CD1c-positive myeloid dendritic cell (primary cell): Measurements from ENCODE around the gene ITGA4.

Source experiments
- DNase-seq: peaks from one replicate; pipeline ENCODE4 v3.0.0-alpha.2; 2016; ENCODE audit errors: extremely low spot score

Gene ITGA4

GRCh38 chr2:181574321-181574720 is 117.1 kb downstream of the ITGA4 start:
- no peak for DNase-seq

GRCh38 chr2:181575024-181575649 is 118.0 kb downstream of the ITGA4 start:
- DNase-seq, result no peak

- DNase-seq, result no peak
Measured at GRCh38 chr2:181575650-181576025, 118.5 kb downstream of the ITGA4 start.

GRCh38 chr2:181576431-181576830 is 119.2 kb downstream of the ITGA4 start:
- DNase-seq, result no peak

- no peak for DNase-seq
Measured at GRCh38 chr2:181578829-181579228, 121.6 kb downstream of the ITGA4 start.

GRCh38 chr2:181581534-181581933 is 124.3 kb downstream of the ITGA4 start:
- no peak for DNase-seq

- DNase-seq, result no peak
Measured at GRCh38 chr2:181585732-181586131, 128.5 kb downstream of the ITGA4 start.
